Neural progenitor cell (in vitro differentiated cells): Measurements from ENCODE around the gene PRUNE2. TPM values are rescaled to one million over a fixed set of nuclear protein-coding genes. Genes with fewer than 3 reads are reported as not detected.

Source experiments
- DNase-seq: peaks from one replicate; pipeline ENCODE4 v3.0.0-alpha.2; 2016; ENCODE audit warnings: low spot score
- H2AFZ ChIP-seq: fragments of 200-600 bp; sonication (generic); replicated peaks from 2 replicates; pipeline ENCODE4 v1.6.1; 2016; ENCODE audit warnings: antibody characterized with exemption
- H3F3A ChIP-seq: fragments of 200-600 bp; sonication (generic); 2 replicates; pipeline ENCODE4 v1.6.1; 2016; ENCODE audit warnings: antibody characterized with exemption, low read depth
- H3K27ac ChIP-seq: fragments of 200-600 bp; sonication (generic); 2 replicates; pipeline ENCODE4 v1.5.1; 2016; ENCODE audit warnings: mild to moderate bottlenecking
- H3K27me3 ChIP-seq: fragments of 200-600 bp; sonication (generic); 2 replicates; pipeline ENCODE4 v1.6.1; 2016; ENCODE audit warnings: mild to moderate bottlenecking, moderate library complexity
- H3K36me3 ChIP-seq: fragments of 200-600 bp; sonication (generic); 2 replicates; pipeline ENCODE4 v1.5.1; 2016
- H3K4me1 ChIP-seq: fragments of 200-600 bp; sonication (generic); 2 replicates; pipeline ENCODE4 v1.6.1; 2016; ENCODE audit warnings: mixed run types
- H3K4me2 ChIP-seq: fragments of 200-600 bp; sonication (generic); 2 replicates; pipeline ENCODE4 v1.6.1; 2016
- H3K4me3 ChIP-seq: fragments of 200-600 bp; sonication (generic); 2 replicates; pipeline ENCODE4 v1.5.1; 2016
- H3K79me2 ChIP-seq: fragments of 200-600 bp; sonication (generic); 2 replicates; pipeline ENCODE4 v1.6.1; 2016; ENCODE audit warnings: low read depth
- H3K9ac ChIP-seq: fragments of 200-600 bp; sonication (generic); 2 replicates; pipeline ENCODE4 v1.6.1; 2016
- H3K9me3 ChIP-seq: fragments of 200-600 bp; sonication (generic); 2 replicates; pipeline ENCODE4 v1.5.1; 2016; ENCODE audit warnings: low read depth
- H4K20me1 ChIP-seq: fragments of 200-600 bp; sonication (generic); 2 replicates; pipeline ENCODE4 v1.6.1; 2016; ENCODE audit warnings: low read depth
- H3K27ac Mint-ChIP-seq: 3 replicates; pipeline ENCODE4 v1.8.0; 2021; ENCODE audit warnings: mixed read lengths
- H3K27me3 Mint-ChIP-seq: 2 replicates; pipeline ENCODE4 v1.8.0; 2022; ENCODE audit warnings: low read depth, mild to moderate bottlenecking, inconsistent platforms, moderate library complexity, mixed read lengths; ENCODE audit not compliant: insufficient read depth
- H3K36me3 Mint-ChIP-seq: 3 replicates; pipeline ENCODE4 v1.8.0; 2021; ENCODE audit warnings: mixed read lengths
- H3K4me1 Mint-ChIP-seq: 3 replicates; pipeline ENCODE4 v1.8.0; 2021; ENCODE audit warnings: mixed read lengths
- H3K4me3 Mint-ChIP-seq: 3 replicates; pipeline ENCODE4 v1.8.0; 2021; ENCODE audit warnings: mild to moderate bottlenecking, moderate library complexity, mixed read lengths
- H3K9me3 Mint-ChIP-seq: 3 replicates; pipeline ENCODE4 v1.8.0; 2020; ENCODE audit warnings: mixed read lengths
- CTCF ChIP-seq: fragments of 200-600 bp; sonication (generic); IDR thresholded peaks from 2 replicates; pipeline ENCODE4 v1.5.1; 2017; ENCODE audit warnings: antibody characterized with exemption, mild to moderate bottlenecking
- EZH2 ChIP-seq: fragments of 200-600 bp; sonication (generic); IDR thresholded peaks from 2 replicates; pipeline ENCODE4 v1.6.1; 2017; ENCODE audit warnings: antibody characterized with exemption, mild to moderate bottlenecking, moderate library complexity
- EZH2phosphoT487 ChIP-seq: fragments of 200-600 bp; sonication (generic); IDR thresholded peaks from 2 replicates; pipeline ENCODE4 v1.6.1; 2017; ENCODE audit warnings: antibody characterized with exemption
- total RNA-seq: library from RNA; depleted of rRNA; stranded (reverse); fragments of >200 nt; gene quantifications from 2 replicates; pipeline ENCODE4 v1.2.3, GENCODE V29; 2015; ENCODE audit warnings: low replicate concordance

Gene PRUNE2
- total RNA-seq, 1 donor from 2014 or later, result 28.2 TPM

DNA sequence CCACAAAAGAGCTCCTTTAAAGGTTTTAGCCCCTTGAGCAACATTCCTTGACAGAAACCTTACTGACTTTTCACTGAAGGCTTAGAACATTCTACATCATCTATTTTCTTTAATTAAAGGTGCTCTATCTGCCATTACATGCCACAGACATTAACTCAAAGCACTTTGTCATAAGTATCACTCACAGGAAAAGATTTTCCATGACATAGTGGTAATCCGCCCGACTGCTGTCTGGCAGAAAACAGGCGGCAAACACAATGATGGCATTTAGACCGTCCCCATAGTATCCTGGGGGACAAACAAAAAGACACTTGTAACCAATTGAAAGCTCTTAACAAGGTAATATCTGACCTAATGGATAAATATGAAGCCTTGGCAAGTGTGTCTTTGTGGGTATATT lies 267.9 kb downstream of the PRUNE2 start:
- Mint-ChIP-seq H3K27ac (no peak overlapping the region), H3K4me3 (no peak overlapping the region)

DNA sequence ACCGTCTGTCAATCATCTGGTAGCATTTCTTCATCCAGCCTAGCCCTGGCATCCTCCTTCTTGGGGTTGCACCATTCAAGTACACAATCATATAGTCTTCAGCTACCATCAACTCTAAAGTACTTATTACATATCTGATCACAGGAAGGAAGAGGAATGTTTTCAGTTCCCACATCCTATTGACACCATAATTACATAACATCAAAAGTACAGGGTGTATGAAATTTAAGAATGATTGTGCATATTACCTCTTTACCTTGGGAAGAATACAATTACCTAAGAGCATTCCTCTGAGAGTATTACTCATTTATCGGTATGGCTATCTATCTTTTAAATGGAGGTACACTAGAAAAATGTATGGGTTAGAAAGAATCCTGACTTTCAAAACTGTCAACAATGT lies 268.5 kb downstream of the PRUNE2 start:
- H3K4me1 ChIP-seq, result peaks cover 4% of the 10 kb centered on the region
- H3K9me3 ChIP-seq, result no peaks in the 10 kb centered on the region
- Mint-ChIP-seq H3K27ac (no peak overlapping the region), H3K9me3 (no peaks in the 10 kb centered on the region), H3K36me3 (peaks cover 5% of the 10 kb centered on the region), H3K27me3 (no peaks in the 10 kb centered on the region), H3K4me1 (peaks cover 14% of the 10 kb centered on the region), H3K4me3 (no peak overlapping the region)
- no peaks in the 10 kb centered on the region for H4K20me1 ChIP-seq
- H3F3A ChIP-seq, result no peaks in the 10 kb centered on the region
- H3K4me3 ChIP-seq, result no peak overlapping the region
- TF ChIP-seq EZH2 (no peak), EZH2phosphoT487 (no peak), CTCF (no peak)
- H3K27ac ChIP-seq, result no peak overlapping the region
- no peaks in the 10 kb centered on the region for H3K36me3 ChIP-seq
- no peak overlapping the region for H3K4me2 ChIP-seq
- DNase-seq, result no peak
- H3K79me2 ChIP-seq, result no peaks in the 10 kb centered on the region
- no peak overlapping the region for H2AFZ ChIP-seq
- H3K27me3 ChIP-seq, result no peaks in the 10 kb centered on the region
- no peak overlapping the region for H3K9ac ChIP-seq

More for the DNA sequence above, 267.9 kb downstream of the PRUNE2 start:
- no peak overlapping the region for H2AFZ ChIP-seq
- no peaks in the 10 kb centered on the region for H3K9me3 Mint-ChIP-seq
- H3K4me1 Mint-ChIP-seq, result peaks cover 18% of the 10 kb centered on the region
- no peaks in the 10 kb centered on the region for H3K79me2 ChIP-seq
- no peak for DNase-seq
- no peaks in the 10 kb centered on the region for H3K27me3 ChIP-seq
- no peaks in the 10 kb centered on the region for H4K20me1 ChIP-seq
- H3K27me3 Mint-ChIP-seq, result no peaks in the 10 kb centered on the region
- peaks cover 5% of the 10 kb centered on the region for H3K36me3 Mint-ChIP-seq
- TF ChIP-seq CTCF (no peak), EZH2phosphoT487 (no peak), EZH2 (no peak)
- H3K4me2 ChIP-seq, result no peak overlapping the region
- H3K27ac ChIP-seq, result no peak overlapping the region
- H3K4me1 ChIP-seq, result peaks cover 4% of the 10 kb centered on the region
- no peaks in the 10 kb centered on the region for H3F3A ChIP-seq
- H3K36me3 ChIP-seq, result no peaks in the 10 kb centered on the region
- no peaks in the 10 kb centered on the region for H3K9me3 ChIP-seq
- H3K9ac ChIP-seq, result no peak overlapping the region
- no peak overlapping the region for H3K4me3 ChIP-seq

DNA sequence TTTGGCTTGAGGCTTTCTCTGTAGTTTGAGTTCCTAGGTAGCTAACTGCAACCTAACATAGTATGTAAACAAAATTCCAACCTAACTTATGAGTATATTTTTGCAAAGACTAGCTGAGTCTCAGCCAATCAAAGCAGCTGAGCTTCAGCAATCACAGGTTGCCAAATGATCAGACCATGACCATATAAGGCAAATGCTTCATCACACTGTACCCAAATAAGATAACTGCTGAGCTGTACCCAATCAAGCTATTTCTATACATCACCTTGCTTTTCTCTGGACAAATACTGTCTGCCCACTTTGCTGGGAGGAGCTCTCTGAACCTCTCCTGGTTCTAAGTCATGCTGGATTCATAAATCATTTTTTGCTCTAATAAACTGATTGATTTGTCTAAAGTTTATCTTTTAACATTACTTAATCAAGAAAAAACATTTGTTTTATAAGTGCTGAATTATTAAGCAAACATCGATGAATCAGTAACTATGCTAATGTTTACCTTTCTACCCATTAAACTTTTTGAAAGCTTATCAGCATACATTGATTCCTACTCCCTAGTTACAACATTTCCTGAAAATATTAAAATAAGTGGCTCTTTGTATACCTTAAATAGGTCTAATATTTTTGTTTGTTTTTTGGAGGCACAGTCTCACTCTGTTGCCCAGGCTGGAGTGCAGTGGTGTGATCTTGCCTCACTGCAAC lies 271.4 kb downstream of the PRUNE2 start:
- no peaks in the 10 kb centered on the region for H4K20me1 ChIP-seq
- peaks cover 4% of the 10 kb centered on the region for H3K4me1 ChIP-seq
- peaks cover 5% of the 10 kb centered on the region for H3K36me3 Mint-ChIP-seq
- H3K9me3 Mint-ChIP-seq, result no peaks in the 10 kb centered on the region
- H3K36me3 ChIP-seq, result no peaks in the 10 kb centered on the region
- no peaks in the 10 kb centered on the region for H3K27me3 ChIP-seq
- H3K79me2 ChIP-seq, result no peaks in the 10 kb centered on the region
- no peaks in the 10 kb centered on the region for H3F3A ChIP-seq
- H3K4me3 ChIP-seq, result no peak overlapping the region
- no peak overlapping the region for H3K27ac ChIP-seq
- H2AFZ ChIP-seq, result no peak overlapping the region
- H3K4me3 Mint-ChIP-seq, result no peak overlapping the region
- H3K4me2 ChIP-seq, result no peak overlapping the region
- H3K9ac ChIP-seq, result no peak overlapping the region
- no peak overlapping the region for H3K27ac Mint-ChIP-seq
- no peaks in the 10 kb centered on the region for H3K9me3 ChIP-seq
- no peaks in the 10 kb centered on the region for H3K27me3 Mint-ChIP-seq
- no peak for TF ChIP-seq CTCF
- no peak for DNase-seq
- H3K4me1 Mint-ChIP-seq, result peaks cover 2% of the 10 kb centered on the region
